Activated CD8-positive, alpha-beta memory T cell treated with anti-CD3 and anti-CD28 coated beads for 36 hours (primary cell): ENCODE data around the gene KLHL8. TPM values are rescaled to one million over a fixed set of nuclear protein-coding genes. Genes with fewer than 3 reads are reported as not detected.

Experiments
- CTCF ChIA-PET: fragments of 350-600 bp; sonication (Branson Sonifier 250); formaldehyde crosslinking; loops from one replicate; lab custom pipeline; 2021; ENCODE audit warnings: antibody characterized with exemption; lab: Charles Lee
- POLR2A ChIA-PET: fragments of 350-600 bp; sonication (Branson Sonifier 250); formaldehyde crosslinking; loops from one replicate; lab custom pipeline; 2021; ENCODE audit warnings: antibody characterized with exemption; lab: Charles Lee
- total RNA-seq, 2 experiments: library from RNA; stranded (reverse); gene quantifications; one replicate each; pipeline ENCODE4 v1.2.3, GENCODE V29; 2021

KLHL8 gene
- total RNA-seq, 2 experiments from 2014 or later = 15.8 to 17.6 TPM

- ChIA-PET POLR2A (no interaction called here), CTCF (no interaction called here)
Measured at GRCh38 chr4:87112063-87112462, 108.4 kb downstream of the KLHL8 start.

Other genes starting within 250 kb of the KLHL8 start
- gene HSD17B13, start 102.3 kb upstream of the KLHL8 start, total RNA-seq = under 1 TPM in 1 of 2 experiments, not detected in 1; 0.15 TPM
- gene HSD17B11, start 170.6 kb upstream of the KLHL8 start, total RNA-seq = 10 to 100 TPM; 20.5 to 20.7 TPM
- gene NUDT9, start 202.0 kb upstream of the KLHL8 start, total RNA-seq = 10 to 100 TPM; 15.0 to 16.4 TPM